NOMO-1 treated with dmso at 0.1 percent for 144 hours (cell line): ENCODE measurements around the gene OR10A4.
"Not testable (repeated sequence)": the region's sequence is repeated elsewhere in the genome, so short reads cannot be mapped to it uniquely, and the experiment has no call there.

Experiments used
- DNase-seq: peaks from one replicate; lab custom pipeline; 2025; ENCODE audit not compliant: unreplicated experiment; lab: John Stamatoyannopoulos, UW

Gene OR10A4, protein sequence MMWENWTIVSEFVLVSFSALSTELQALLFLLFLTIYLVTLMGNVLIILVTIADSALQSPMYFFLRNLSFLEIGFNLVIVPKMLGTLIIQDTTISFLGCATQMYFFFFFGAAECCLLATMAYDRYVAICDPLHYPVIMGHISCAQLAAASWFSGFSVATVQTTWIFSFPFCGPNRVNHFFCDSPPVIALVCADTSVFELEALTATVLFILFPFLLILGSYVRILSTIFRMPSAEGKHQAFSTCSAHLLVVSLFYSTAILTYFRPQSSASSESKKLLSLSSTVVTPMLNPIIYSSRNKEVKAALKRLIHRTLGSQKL

GRCh38 chr11:6876325-6876724 is at the start of gene OR10A4:
OR10A4 (plus strand) TSS chr11:6876625; CDS start chr11:6876648, 23 bp downstream.
- DNase-seq: no peak

GRCh38 chr11:6828103-6828502 is 48.3 kb upstream of the OR10A4 start:
- no peak for DNase-seq

DNA sequence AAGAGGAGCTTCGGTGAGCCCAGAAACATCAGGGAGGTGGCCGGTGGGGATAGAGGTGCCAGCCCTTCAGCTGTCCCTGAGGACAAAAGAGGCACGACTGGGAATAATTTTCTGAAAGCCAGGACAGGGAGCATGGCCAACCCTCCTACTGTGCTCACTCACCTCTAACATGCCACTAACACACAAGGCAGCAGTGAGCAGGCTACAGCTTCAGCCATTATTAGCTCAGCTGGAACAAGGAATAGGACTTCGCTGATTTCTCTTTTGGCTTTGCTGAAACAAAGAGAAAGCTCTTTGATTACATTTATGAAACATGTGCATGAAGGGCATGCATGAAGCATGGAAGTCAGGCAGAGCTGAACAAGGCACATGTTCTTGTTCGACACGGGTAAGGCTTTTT is 43.1 kb upstream of the OR10A4 start:
- DNase-seq: no peak

DNA sequence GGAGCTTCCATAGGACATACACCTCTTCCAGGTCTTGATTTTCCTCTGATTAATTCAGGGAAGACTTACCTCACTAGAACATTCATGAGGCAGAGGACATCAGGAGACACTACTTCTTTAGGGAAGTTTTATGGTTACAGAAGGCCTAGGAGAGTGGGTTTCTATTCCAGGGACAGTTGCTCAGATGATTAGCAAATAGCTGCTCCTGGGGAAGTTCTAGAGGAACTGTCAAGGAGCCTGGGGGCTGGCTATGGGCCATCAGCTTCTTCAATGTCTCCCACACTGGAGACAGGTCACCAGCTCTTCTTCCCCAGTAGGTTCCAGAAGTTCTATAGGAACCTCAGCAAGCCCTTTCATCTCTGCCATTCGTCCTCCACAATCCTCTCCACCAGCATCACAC is 42.4 kb upstream of the OR10A4 start:
- no peak for DNase-seq

- DNase-seq: no peak
Observed at GRCh38 chr11:6841694-6842093, 34.7 kb upstream of the OR10A4 start.

- no peak for DNase-seq
Observed at GRCh38 chr11:6843670-6844069, 32.8 kb upstream of the OR10A4 start.

DNA sequence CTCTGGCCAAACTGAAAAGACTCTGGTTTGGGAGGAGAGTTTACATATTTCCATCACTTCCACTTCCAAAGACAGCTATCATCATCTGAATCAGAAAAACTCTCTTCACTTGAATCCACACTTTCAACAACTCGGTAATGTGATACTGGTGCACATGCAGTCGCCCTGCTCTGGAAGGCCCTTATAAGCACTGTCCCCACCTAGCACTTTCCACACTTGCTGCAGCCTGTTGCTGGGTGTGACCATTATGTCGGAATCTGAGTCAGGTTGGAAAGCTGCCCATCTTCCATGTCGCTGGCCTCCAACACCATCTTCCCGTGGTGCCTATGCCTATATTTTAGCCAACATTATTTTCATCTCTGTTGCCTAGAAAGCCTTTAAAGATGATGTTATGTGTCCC is 32.1 kb upstream of the OR10A4 start:
- no peak for DNase-seq

GRCh38 chr11:6845383-6845782 is 31.0 kb upstream of the OR10A4 start, which contains the start of gene OR10A5:
OR10A5 (plus strand) TSS chr11:6845683; CDS start chr11:6845683, 0 bp downstream.
- no peak for DNase-seq

DNA sequence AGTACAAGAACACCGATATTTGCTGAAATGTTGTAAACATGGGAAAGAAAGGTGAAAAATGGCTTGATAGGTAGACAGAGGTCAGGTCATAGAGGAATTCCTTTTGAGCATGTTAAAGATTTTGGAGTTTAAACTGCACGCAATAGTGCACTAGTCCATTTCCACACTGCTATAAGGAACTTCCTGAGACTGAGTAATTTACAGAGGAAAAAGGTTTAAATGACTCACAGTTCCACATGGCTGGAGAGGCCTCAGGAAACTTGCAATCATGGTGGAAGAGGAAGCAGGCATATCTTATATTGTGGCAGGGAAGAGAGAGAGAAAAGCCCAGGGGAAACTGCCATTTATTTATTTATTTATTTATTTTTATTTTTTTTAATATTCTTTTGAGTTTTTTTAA is 25.9 kb upstream of the OR10A4 start:
- no peak for DNase-seq

DNA sequence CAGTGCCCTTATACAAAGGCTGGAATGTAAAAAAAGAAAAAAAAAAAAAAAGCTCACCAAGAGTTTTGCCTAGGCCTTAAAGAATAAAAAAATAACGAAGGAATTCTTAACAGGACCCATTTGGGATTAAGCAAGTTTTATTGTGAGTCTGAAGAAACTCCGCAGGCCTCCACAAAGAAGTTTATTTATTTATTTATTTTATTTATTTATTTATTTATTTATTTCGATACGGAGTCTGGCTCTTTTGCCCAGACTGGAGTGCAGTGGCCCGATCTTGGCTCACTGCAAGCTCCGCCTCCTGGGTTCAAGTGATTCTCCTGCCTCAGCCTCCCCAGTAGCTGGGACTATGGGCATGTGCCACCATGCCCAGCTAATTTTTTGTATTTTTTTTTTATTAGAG is 21.6 kb upstream of the OR10A4 start:
- not testable (repeated sequence) for DNase-seq

GRCh38 chr11:6855971-6856541 is 20.4 kb upstream of the OR10A4 start:
- DNase-seq: no peak

GRCh38 chr11:6856871-6857270 is 19.6 kb upstream of the OR10A4 start:
- DNase-seq: no peak

GRCh38 chr11:6862961-6863360 is 13.5 kb upstream of the OR10A4 start, which contains the start of gene OR10A2:
OR10A2 (plus strand) TSS chr11:6863057; CDS start chr11:6869755, 6,698 bp downstream.
- no peak for DNase-seq

GRCh38 chr11:6864438-6864837 is 12.0 kb upstream of the OR10A4 start:
- DNase-seq: no peak

GRCh38 chr11:6871278-6871677 is 5.1 kb upstream of the OR10A4 start:
- DNase-seq: no peak

GRCh38 chr11:6875761-6876160 is 664 bp upstream of the OR10A4 start:
- no peak for DNase-seq

- no peak for DNase-seq
Observed at GRCh38 chr11:6876914-6877313, 489 bp downstream of the OR10A4 start.

GRCh38 chr11:6882751-6883150 is 6.3 kb downstream of the OR10A4 start:
- DNase-seq: no peak

DNA sequence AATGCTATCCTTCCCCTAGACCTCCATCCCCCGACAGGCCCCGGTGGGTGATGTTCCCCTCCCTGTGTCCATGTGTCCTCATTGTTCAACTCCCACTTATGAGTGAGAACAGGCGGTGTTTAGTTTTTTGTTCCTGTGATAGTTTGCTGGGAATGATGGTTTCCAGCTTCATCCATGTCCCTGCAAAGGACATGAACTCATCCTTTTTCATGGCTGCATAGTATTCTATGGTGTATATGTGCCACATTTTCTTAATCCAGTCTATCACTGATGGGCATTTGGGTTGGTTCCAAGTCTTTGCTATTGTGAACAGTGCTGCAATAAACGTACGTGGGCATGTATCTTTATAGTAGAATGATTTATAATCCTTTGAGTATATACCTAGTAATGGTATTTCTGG is 11.3 kb downstream of the OR10A4 start:
- DNase-seq: not testable (repeated sequence)

- no peak for DNase-seq
Observed at GRCh38 chr11:6888830-6889229, 12.4 kb downstream of the OR10A4 start.

GRCh38 chr11:6889835-6890234 is 13.4 kb downstream of the OR10A4 start:
- no peak for DNase-seq

- no peak for DNase-seq
Observed at GRCh38 chr11:6892400-6892799, 16.0 kb downstream of the OR10A4 start, which contains the start of gene OR2D2. OR2D2 (minus strand) TSS chr11:6892500; CDS start chr11:6892500, 0 bp downstream.

- DNase-seq: no peak
Observed at GRCh38 chr11:6894097-6894496, 17.7 kb downstream of the OR10A4 start.
